C4-2B (cell line): ENCODE measurements around the gene GALNT17.

Source experiments
- H3K27ac ChIP-seq: fragments of 450-650 bp; 2 replicates; pipeline ENCODE4 v1.5.1; 2017
- ZFX ChIP-seq: fragments of 450-650 bp; IDR thresholded peaks from 2 replicates; pipeline ENCODE4 v1.6.1; 2017
- TF ChIP-seq, protein P1 (sequence below): fragments of 450-650 bp; conservative IDR thresholded peaks from 2 replicates; pipeline ENCODE4 v1.5.1; 2017; ENCODE audit warnings: mild to moderate bottlenecking

The GALNT17 gene

DNA sequence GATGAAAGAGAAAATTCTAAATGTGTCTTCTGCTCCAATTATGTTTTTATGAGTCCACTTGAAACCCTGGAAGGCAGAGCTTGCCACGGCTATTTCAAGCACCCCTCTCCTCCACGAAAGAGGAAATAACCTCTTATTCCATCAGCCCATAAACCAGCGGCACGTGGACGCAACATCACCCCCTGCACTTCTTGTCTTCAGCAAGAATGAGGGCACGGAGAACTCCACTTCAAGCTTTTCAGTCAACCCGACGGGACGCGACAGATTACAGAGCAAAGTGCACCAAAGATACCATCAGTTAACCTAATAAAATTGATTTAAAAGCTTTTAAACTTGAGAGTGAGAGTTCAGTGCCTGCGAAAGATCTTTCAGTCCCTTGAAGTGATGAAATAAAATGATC, 406.3 kb downstream of the GALNT17 start:
- H3K27ac ChIP-seq: no peak overlapping the region
- TF ChIP-seq, protein P1, sequence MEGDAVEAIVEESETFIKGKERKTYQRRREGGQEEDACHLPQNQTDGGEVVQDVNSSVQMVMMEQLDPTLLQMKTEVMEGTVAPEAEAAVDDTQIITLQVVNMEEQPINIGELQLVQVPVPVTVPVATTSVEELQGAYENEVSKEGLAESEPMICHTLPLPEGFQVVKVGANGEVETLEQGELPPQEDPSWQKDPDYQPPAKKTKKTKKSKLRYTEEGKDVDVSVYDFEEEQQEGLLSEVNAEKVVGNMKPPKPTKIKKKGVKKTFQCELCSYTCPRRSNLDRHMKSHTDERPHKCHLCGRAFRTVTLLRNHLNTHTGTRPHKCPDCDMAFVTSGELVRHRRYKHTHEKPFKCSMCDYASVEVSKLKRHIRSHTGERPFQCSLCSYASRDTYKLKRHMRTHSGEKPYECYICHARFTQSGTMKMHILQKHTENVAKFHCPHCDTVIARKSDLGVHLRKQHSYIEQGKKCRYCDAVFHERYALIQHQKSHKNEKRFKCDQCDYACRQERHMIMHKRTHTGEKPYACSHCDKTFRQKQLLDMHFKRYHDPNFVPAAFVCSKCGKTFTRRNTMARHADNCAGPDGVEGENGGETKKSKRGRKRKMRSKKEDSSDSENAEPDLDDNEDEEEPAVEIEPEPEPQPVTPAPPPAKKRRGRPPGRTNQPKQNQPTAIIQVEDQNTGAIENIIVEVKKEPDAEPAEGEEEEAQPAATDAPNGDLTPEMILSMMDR: no peak
- TF ChIP-seq ZFX: no peak

DNA sequence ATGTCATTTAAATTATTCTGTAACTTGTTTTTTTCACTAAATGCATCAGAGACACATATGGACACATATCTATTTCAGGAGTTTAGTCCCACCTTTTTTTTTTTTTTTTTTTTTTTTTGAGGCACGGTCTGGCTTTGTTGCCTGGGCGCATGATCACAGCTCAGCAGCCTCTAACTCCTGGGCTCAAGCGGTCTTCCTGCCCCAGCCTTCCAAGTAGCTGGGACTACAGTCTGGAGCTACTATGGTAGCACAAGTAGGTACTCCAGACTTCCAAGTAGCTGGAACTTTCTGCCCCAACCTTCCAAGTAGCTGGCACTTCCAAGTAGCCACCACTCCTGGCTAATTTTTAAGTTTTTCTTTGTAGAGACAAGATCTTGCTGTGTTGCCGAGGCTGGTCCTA, 407.7 kb downstream of the GALNT17 start:
- no peak overlapping the region for H3K27ac ChIP-seq
- TF ChIP-seq, protein P1: no peak
- TF ChIP-seq ZFX: no peak

DNA sequence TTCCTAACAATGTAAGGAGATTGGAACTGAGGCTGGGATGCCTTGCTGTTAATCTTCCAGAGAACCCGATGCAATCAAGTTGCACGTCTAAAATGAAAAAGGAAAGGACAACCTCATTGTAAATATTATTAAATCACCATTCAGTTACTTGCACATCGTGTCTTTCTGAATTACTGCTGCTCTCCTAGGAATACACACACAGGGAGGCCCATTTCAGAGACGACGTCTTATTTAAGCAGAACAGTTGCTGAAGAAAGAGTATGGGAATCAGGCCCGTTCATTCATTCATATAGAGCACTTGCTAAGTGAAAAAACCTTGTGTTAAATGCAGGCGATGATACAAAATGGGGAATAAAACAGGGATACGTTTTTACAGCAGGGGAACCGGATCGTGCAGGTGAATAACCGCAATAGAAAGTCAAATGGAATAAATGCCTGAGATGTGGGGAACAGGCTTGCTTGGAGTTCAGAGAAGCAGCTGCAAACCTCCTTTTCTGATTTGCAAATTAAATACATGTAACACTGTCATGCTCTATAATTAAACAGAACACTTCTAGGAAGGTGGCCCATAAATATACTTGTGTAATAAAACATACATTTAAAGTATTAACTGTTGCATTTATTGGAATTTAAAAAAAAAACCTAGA, 409.9 kb downstream of the GALNT17 start:
- TF ChIP-seq ZFX: no peak
- TF ChIP-seq, protein P1: no peak
- H3K27ac ChIP-seq: no peak overlapping the region

DNA sequence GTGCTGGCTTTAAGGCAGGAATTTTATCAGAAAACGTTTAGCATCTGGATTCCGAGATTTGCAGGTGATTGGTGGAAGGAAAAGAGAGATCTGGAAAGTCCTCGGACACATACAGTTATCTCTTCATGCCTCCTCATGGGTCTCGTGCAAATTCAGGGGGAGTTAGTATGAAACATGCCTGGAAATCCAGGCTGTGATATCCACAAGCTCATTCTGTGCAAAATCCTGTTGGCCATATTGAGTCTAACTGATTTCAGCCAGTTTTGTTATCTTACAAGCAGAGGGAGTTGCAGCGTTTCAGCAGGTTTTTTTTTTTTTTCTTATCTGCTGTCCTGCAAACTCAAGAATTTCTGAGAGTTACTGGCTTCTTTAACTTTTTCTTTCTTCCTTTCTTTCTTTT, 411.5 kb downstream of the GALNT17 start:
- H3K27ac ChIP-seq: no peak overlapping the region
- no peak for TF ChIP-seq ZFX
- TF ChIP-seq, protein P1: no peak

DNA sequence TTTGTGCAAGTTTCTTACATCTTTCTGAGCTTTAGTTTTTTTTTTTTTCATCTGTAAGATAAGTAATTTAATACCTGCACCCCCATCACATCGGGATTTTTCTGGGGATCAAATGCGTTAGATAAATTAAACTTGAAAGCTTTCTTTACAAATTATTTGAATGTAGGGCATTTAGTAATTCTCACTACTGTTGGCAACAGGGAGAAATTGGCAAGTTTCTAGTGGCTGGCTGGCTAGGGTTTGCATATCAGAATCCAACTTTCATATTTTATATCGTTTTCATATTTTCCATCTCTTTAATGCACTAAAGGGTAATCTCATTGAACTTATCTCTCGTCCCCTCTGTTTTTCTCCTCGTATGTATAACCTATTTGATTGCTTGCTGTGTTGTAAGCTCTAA, 412.9 kb downstream of the GALNT17 start:
- no peak for TF ChIP-seq ZFX
- TF ChIP-seq, protein P1: no peak

DNA sequence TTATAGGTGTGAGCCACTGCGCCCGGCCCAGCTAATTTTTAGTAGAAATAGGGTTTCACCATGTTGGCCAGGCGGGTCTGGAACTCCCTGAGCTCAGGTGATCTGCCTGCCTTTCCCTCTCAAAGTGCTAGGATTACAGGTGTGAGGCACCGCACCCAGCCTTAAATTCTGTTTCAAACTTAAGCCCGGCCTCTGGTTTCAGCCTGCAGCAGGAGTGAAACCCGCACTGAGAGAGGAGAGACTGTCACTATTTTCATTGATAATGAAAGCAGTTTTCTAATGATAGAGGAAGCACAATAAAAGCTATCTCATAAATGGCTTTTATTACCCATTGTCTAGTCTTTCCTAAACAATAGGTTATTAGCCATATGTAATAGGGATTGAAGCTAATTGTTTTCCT, 415.5 kb downstream of the GALNT17 start:
- no peak overlapping the region for H3K27ac ChIP-seq
- no peak for TF ChIP-seq ZFX
- TF ChIP-seq, protein P1: no peak

More for the DNA sequence above, 412.9 kb downstream of the GALNT17 start:
- no peak overlapping the region for H3K27ac ChIP-seq

DNA sequence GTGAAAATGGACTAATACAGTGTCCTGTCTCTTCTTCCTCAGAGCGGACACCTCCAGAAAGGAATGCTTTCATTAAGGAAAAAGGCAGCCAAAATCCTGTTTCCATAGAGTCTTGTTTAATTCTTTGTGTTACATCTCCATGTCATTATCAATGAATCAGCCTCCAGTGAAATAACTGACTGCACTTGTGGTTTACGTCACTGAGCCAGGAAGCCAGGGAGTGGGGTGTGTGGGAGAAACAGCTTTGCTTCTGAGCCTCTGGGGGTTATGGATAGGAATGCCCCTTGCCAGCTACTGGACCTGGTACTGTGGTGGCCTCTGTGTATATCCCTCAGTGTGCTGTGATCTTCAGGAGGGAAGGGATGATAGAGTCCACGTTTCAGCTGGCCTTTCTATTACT, 416.8 kb downstream of the GALNT17 start:
- H3K27ac ChIP-seq: no peak overlapping the region
- TF ChIP-seq, protein P1: no peak
- TF ChIP-seq ZFX: no peak
